ENCODE measurements around the gene MYH2. TPM values are rescaled to one million over a fixed set of nuclear protein-coding genes. Genes with fewer than 3 reads are reported as not detected.

MYH2 gene
- total and polyA plus RNA-seq, 2 of the 4 experiments (the other 2 are of a cell fraction) = not detected

DNA sequence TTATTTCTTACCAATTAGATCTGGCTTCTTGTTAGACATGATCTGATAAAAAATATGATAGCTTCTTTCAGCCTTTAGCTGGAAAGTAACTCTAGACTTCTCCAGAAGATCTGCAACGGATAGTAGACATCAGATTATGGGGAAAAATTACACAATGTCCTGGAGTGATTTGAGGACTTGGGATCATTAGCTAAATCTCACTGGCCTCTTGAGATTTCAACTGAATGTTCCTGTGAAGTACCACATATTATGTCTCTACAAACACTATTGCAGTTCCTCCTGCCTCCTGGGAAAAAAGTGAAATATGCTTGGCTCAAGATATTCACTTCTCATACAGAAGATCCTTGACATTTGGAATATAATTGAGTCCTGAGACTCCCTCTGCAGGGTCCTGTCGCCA is 36.6 kb downstream of the MYH2 start:
- dilution Hi-C loops (cut with HindIII; ENCODE audit: low sequenced_read_pairs, unreplicated experiment) (no loop called here), in situ Hi-C loops (cut with MboI; ENCODE audit: low sequenced_read_pairs) (no loop called here), intact Hi-C loops (cut with micrococcal nuclease) (no loop called here)
- Histone ChIP-seq H3K27me3 (ENCODE audit: control insufficient read depth, insufficient read depth, low read length) (no peaks in the 10 kb centered on the region), H2BK20ac (ENCODE audit: low read depth, low read length) (no peak overlapping the region), H2AK9ac (replicated peaks; ENCODE audit: low read depth, low read length, poor library complexity) (no peak overlapping the region), H4K91ac (ENCODE audit: insufficient read depth, low read depth, low read length) (no peak overlapping the region), H3K36me3 (ENCODE audit: control insufficient read depth, insufficient read depth, low read length) (no peaks in the 10 kb centered on the region), H2AFZ (replicated peaks; ENCODE audit: low read length, poor library complexity) (no peak overlapping the region), H3K79me1 (ENCODE audit: low read depth in 1 of 2, low read length in 2 of 2) (no peaks in the 10 kb centered on the region), H3K56ac (ENCODE audit: extremely low read depth, insufficient read depth, low read length) (no peak overlapping the region), H4K20me1 (ENCODE audit: insufficient read depth, low read length) (no peaks in the 10 kb centered on the region), H3K4me1 (ENCODE audit: control insufficient read depth, insufficient read depth, low read length) (no peaks in the 10 kb centered on the region), H3K27ac (ENCODE audit: insufficient read depth, low read length) (no peak overlapping the region), H3K9me3 (ENCODE audit: control insufficient read depth, insufficient read depth, low read length) (no peaks in the 10 kb centered on the region), H3K9me1 (ENCODE audit: insufficient read depth, low read length) (no peaks in the 10 kb centered on the region), H3K4ac (ENCODE audit: low read depth, low read length) (no peak overlapping the region), H3K9ac (ENCODE audit: low read depth, low read length) (no peak overlapping the region), H4K5ac (ENCODE audit: low read depth, low read length) (no peak overlapping the region), H3K23ac (ENCODE audit: low read depth, low read length) (no peak overlapping the region), H2BK5ac (ENCODE audit: low read depth, low read length, poor library complexity, severe bottlenecking) (no peak overlapping the region), H3K4me2 (ENCODE audit: low read depth, low read length) (no peak overlapping the region), H3K4me3 (ENCODE audit: insufficient read depth, low read depth, low read length) (no peak overlapping the region), H2BK120ac (ENCODE audit: low read depth, low read length) (no peak overlapping the region), H2BK15ac (ENCODE audit: low read depth, low read length) (no peak overlapping the region), H3K18ac (ENCODE audit: low read depth, low read length) (no peak overlapping the region), H2AK5ac (ENCODE audit: low read depth, low read length) (no peak overlapping the region), H3K14ac (replicated peaks; ENCODE audit: low read depth, low read length) (no peak overlapping the region), H4K8ac (ENCODE audit: low read depth in 2 of 2, low read length in 2 of 2) (no peak overlapping the region)
- WGBS, 2 experiments (ENCODE audit: extremely low coverage in 2 of 2, insufficient read length in 1 of 2) = no CpG with 5 or more reads among the region's 2 CpGs
- DNase-seq (no peak), ATAC-seq (ENCODE audit: low read depth) (no peak)
- ChIA-PET POLR2A (ENCODE audit: unreplicated experiment) (no interaction called here), CTCF (no interaction called here)
- no peak for TF ChIP-seq CEBPB (IDR thresholded peaks at IDR 0.05; ENCODE audit: low read depth, low read length)
- TF ChIP-seq SMC3 (IDR thresholded peaks at IDR 0.05; ENCODE audit: low read depth, low read length) = no peak
- no peak for TF ChIP-seq RFX5 (IDR thresholded peaks at IDR 0.05; ENCODE audit: low read depth, low read length)
- no TSS peak for BruUV-seq (replicated peaks)
